Ascending aorta (tissue), 2 donors: ENCODE measurements around the gene ARHGEF10L. TPM values are rescaled to one million over a fixed set of nuclear protein-coding genes. Genes with fewer than 3 reads are reported as not detected.

Source experiments
- DNase-seq, 2 donors: peaks; one replicate each; pipeline ENCODE4 v3.0.0-alpha.2; 2019; ENCODE audit warnings: low spot score in 2 of 2
- H3K27ac ChIP-seq, 2 donors: fragments of 200-600 bp; sonication (generic); one replicate each; pipeline ENCODE4 v1.5.1; 2016 to 2017; ENCODE audit warnings: mild to moderate bottlenecking in 1 of 2
- H3K27me3 ChIP-seq: fragments of 200-600 bp; sonication (generic); one replicate; pipeline ENCODE4 v1.5.1; 2017
- H3K36me3 ChIP-seq, 2 donors: fragments of 200-600 bp; sonication (generic); one replicate each; pipeline ENCODE4 v1.5.1; 2016
- H3K4me1 ChIP-seq, 2 donors: fragments of 200-600 bp; sonication (generic); one replicate each; pipeline ENCODE4 v1.5.1; 2016 to 2017; ENCODE audit warnings: mild to moderate bottlenecking in 1 of 2
- H3K4me3 ChIP-seq, 2 donors: fragments of 200-600 bp; sonication (generic); one replicate each; pipeline ENCODE4 v1.5.1; 2016 to 2017; ENCODE audit warnings: mild to moderate bottlenecking in 1 of 2
- H3K9me3 ChIP-seq, 2 donors: fragments of 200-600 bp; sonication (generic); one replicate each; pipeline ENCODE4 v1.5.1; 2016
- intact Hi-C: fragments of 100-400 bp; cut with DNase I; formaldehyde crosslinking; loops from one replicate; pipeline ENCODE4 v1.15.1; 2023
- total RNA-seq: library from RNA; depleted of rRNA; stranded (reverse); fragments of >200 nt; gene quantifications from one replicate; pipeline ENCODE4 v1.1.0, GENCODE V29; 2016
- TF ChIP-seq, protein P1 (sequence below), 3 experiments: fragments of 200-600 bp in 2 of 3; fragments of 450-650 bp in 1 of 3; sonication (generic) in 2 of 3; IDR thresholded peaks; one replicate each; pipeline ENCODE4 v1.5.1; 2016 to 2019; ENCODE audit warnings: antibody characterized with exemption in 3 of 3, mild to moderate bottlenecking in 1 of 3, moderate library complexity in 1 of 3

The ARHGEF10L gene
- total RNA-seq, 1 donor from 2014 or later = 177 TPM

DNA sequence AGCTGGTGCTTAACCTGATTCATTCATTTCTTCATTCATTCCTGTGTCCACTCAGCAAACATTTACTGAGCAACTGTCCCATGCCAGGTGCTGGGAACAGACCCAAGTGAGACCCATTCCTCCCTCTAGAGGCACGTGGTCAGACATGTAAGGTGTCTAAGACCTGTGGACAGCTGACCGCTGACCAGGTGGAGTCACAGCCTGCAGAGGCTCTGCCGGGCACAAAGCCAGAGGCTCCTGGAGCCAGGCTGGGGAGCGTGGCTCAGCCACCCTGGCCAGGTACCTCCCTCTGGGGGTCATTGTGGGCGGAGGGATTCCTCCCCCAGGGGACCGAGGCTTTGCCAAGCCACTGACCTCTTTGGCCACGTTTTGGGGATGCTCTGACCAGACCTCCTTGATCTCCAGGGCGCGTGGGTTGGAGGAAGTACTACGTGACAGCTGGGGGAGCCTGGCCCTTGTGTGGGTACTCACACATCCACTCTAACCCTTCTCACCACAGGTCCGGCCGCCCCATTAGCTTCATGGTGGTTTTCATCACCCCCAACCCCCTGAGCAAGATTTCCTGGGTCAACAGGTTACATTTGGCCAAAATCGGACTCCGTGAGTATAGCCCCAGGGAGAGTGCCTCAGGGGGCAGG is 100.3 kb downstream of the ARHGEF10L start:
- intact Hi-C loops = loop anchor here (10.0 kb wide), 1 partner anchor 585 kb away; the partner anchor contains the start of gene SDHB
- TF ChIP-seq, protein P1, sequence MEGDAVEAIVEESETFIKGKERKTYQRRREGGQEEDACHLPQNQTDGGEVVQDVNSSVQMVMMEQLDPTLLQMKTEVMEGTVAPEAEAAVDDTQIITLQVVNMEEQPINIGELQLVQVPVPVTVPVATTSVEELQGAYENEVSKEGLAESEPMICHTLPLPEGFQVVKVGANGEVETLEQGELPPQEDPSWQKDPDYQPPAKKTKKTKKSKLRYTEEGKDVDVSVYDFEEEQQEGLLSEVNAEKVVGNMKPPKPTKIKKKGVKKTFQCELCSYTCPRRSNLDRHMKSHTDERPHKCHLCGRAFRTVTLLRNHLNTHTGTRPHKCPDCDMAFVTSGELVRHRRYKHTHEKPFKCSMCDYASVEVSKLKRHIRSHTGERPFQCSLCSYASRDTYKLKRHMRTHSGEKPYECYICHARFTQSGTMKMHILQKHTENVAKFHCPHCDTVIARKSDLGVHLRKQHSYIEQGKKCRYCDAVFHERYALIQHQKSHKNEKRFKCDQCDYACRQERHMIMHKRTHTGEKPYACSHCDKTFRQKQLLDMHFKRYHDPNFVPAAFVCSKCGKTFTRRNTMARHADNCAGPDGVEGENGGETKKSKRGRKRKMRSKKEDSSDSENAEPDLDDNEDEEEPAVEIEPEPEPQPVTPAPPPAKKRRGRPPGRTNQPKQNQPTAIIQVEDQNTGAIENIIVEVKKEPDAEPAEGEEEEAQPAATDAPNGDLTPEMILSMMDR (IDR thresholded peaks at IDR 0.05) = no peak
- Histone ChIP-seq H3K27me3 (no peaks in the 10 kb centered on the region), H3K36me3 (peaks cover 93 to 94% of the 10 kb centered on the region in 2 donors), H3K9me3 (no peaks in the 10 kb centered on the region), H3K27ac (peak overlapping the region; percentile 79 to 94), H3K4me3 (no peak overlapping the region), H3K4me1 (peaks cover 0 to 14% of the 10 kb centered on the region in 2 donors)
- DNase-seq = no peak

GRCh38 chr1:17640393-17640792 is 100.9 kb downstream of the ARHGEF10L start:
- no peaks in the 10 kb centered on the region for H3K27me3 ChIP-seq
- peaks cover 91 to 94% of the 10 kb centered on the region in 2 donors for H3K36me3 ChIP-seq
- no peak for DNase-seq
- no peak overlapping the region for H3K4me3 ChIP-seq
- intact Hi-C loops = no loop called here
- H3K4me1 ChIP-seq = peaks cover 0 to 11% of the 10 kb centered on the region in 2 donors
- peak overlapping the region; percentile 79 to 94 for H3K27ac ChIP-seq
- TF ChIP-seq, protein P1 (IDR thresholded peaks at IDR 0.05) = no peak
- no peaks in the 10 kb centered on the region for H3K9me3 ChIP-seq

GRCh38 chr1:17640975-17641374 is 101.5 kb downstream of the ARHGEF10L start:
- Histone ChIP-seq H3K36me3 (peaks cover 89 to 94% of the 10 kb centered on the region in 2 donors), H3K9me3 (no peaks in the 10 kb centered on the region), H3K27ac (peak overlapping the region; percentile 79 to 94), H3K27me3 (no peaks in the 10 kb centered on the region), H3K4me3 (no peak overlapping the region), H3K4me1 (peaks cover 0 to 11% of the 10 kb centered on the region in 2 donors)
- intact Hi-C loops = no loop called here
- TF ChIP-seq, protein P1 (IDR thresholded peaks at IDR 0.05) = no peak
- no peak for DNase-seq

DNA sequence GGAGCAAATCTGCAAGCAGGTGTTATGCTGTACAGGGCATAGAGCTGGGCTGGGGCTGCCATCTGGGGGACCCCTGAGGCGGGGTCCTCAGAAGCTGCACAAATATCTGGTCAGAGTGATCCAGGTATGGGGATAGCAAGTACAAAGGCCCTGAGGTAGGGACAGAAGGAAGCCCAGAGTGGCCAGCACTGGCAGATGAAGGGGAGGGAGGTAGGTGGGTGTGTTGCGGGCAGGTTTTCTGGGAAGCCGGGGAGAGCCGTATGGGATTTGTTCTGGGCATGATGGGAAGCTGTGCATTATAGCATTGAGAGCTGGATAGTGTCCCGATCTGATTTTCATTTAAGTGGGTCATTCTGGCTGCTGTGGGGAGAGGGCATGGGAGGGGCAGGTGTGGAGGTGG is 102.7 kb downstream of the ARHGEF10L start:
- no peaks in the 10 kb centered on the region for H3K9me3 ChIP-seq
- no peaks in the 10 kb centered on the region for H3K27me3 ChIP-seq
- H3K4me1 ChIP-seq = peaks cover 0 to 7% of the 10 kb centered on the region in 2 donors
- peak overlapping the region; percentile 79 to 94 for H3K27ac ChIP-seq
- H3K4me3 ChIP-seq = no peak overlapping the region
- TF ChIP-seq, protein P1 (IDR thresholded peaks at IDR 0.05) = no peak
- peaks cover 85 to 91% of the 10 kb centered on the region in 2 donors for H3K36me3 ChIP-seq
- no peak for DNase-seq
- intact Hi-C loops = no loop called here

- no peak for DNase-seq
- Histone ChIP-seq H3K27ac (peak overlapping the region; percentile 86 to 94), H3K36me3 (peaks cover 77 to 91% of the 10 kb centered on the region in 2 donors), H3K4me3 (no peak overlapping the region), H3K9me3 (no peaks in the 10 kb centered on the region), H3K27me3 (no peaks in the 10 kb centered on the region), H3K4me1 (peaks cover 0 to 7% of the 10 kb centered on the region in 2 donors)
- intact Hi-C loops = no loop called here
- TF ChIP-seq, protein P1 (IDR thresholded peaks at IDR 0.05) = no peak
Measured at GRCh38 chr1:17642943-17643342, 103.4 kb downstream of the ARHGEF10L start.
